Stimulated activated CD8-positive, alpha-beta memory T cell treated with anti-CD3 and anti-CD28 coated beads, Interleukin-15, amount 100 ng/mL, for 1 hour (primary cell): ENCODE measurements around the gene SCNN1B.
"Not testable (repeated sequence)": the region's sequence is repeated elsewhere in the genome, so short reads cannot be mapped to it uniquely, and the experiment has no call there.

Experiments
- DNase-seq: peaks from one replicate; pipeline ENCODE4 v3.0.0-alpha.2; 2020; ENCODE audit warnings: low read depth

The SCNN1B gene

DNA sequence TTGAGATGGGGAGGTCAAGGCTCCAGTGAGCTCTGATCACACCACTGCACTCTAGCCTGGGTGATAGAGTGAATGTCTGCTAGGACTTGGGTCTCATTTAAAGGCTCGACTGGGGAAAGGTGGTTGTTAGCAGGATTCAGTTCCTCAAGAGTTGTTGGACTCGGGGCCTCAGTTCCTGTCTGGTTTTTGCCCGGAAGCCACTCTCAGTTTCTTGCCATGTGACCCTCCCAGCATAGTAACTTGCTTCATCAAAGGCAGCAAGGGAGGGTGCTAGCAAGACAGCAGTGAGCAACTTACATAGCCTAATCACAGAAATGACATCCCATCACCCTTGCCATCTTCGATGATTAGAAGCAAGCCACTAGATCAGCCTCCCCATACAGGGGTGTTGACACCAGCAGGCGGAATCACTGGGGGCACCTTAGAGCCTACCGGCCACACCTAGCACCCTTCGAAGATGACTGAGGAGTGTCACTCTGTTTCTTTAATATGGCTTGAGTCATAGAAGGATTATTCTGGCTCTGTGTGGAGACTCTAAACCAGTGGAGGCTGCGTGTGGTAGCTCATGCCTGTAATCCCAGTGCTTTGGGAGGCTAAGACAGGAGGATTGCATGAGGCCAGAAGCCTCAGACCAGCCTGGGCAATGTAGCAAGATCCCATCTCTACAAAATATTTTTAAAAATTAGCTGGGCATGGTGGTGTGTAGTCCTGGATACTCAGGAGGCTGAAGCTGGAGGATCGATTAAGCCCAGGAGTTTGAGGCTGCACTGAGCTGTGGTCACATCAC lies 13.2 kb upstream of the SCNN1B start:
- DNase-seq = no peak

DNA sequence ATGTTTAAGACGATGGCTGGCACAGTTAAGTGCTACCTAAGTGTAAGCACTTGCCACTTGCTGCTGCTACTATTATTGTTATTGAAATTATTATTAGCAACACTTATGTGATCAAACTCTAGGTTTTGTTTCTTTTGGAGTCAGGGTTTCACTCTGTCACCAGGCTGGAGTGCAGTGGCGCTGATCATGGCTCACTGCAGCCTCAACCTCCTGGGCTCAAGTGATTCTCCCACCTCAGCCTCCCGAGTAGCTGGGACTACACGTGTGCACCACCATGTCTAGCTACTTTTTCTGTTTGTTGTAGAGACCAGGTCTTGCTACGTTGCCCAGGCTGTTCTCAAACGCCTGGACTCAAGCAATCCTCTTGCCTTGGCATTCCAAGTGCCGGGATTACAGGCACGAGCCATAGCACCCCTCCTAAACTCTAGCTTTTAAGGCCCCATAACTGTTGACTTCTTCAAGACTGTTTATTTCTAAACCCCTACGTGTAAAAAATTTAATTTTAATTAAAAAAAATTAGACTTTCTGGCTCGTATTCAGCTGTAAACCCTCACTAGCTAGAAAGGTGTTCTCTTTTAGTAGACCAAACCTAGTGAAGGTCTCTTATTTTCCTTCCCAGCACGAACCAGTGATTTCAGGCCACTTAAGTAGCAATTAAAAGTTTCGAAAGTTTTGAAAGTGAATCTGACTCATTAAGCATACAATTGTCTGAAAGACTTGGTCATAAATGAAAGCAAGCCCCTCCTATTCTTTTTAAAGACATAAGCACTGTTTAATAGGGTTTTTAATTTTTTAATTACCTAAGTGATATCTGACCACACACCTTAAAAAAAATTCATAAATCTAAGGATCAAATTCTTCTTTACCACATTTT lies 11.7 kb upstream of the SCNN1B start:
- no peak for DNase-seq

DNA sequence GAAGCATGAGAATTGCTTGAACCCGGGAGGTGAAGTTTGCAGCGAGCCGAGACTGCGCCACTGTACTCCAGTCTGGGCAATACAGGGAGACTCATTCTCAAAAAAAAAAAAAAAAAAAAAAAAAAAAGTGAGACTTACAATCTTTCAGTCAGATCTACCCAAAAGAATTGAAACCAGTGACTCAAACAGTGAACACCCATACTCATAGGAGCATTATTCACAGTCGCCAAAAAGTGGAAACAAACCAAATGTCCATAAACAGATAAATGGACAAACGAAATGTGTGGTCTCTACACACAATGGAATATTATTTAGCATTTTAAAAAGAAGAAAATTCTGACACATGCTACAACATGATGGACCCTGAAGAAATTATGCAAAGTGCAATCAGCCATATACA lies 9.1 kb upstream of the SCNN1B start:
- no peak for DNase-seq

DNA sequence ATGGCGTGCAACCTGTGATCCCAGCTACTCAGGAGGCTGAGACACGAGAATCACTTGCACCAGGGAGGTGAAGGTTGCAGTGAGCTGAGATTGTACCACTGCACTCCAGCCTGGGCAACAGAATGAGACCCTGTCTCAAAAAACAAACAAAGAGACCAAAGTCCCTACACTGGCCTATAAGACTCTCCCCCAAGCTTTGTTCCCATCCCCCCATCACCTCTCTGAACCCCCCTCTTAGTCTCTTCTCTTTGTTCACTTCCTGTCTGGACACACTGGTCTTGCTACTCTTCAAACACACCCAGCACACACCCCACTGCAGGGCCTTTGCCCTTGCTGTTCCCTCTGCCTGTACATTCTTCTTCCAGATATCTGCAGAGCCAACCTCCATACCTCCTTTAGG lies 7.8 kb upstream of the SCNN1B start:
- no peak for DNase-seq

DNA sequence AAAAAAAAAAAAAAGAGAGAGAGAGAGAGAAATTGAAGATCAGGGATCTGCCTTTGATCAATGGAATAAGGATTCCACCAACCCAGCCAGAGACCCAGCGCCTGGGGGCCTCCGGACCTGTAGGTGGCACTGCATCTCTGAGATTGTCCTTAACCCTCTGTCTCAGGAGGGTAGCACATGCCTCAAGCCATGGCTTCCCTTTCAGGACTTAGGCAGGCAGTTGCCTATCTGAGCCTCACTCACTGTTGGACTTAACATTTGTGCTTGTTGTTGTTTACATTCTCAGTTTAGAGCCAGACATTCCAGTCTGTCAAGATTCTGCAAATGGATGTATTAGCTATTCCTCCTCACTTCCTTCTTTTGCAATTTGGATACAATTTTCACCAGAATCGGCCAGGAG lies 5.1 kb upstream of the SCNN1B start:
- no peak for DNase-seq

DNA sequence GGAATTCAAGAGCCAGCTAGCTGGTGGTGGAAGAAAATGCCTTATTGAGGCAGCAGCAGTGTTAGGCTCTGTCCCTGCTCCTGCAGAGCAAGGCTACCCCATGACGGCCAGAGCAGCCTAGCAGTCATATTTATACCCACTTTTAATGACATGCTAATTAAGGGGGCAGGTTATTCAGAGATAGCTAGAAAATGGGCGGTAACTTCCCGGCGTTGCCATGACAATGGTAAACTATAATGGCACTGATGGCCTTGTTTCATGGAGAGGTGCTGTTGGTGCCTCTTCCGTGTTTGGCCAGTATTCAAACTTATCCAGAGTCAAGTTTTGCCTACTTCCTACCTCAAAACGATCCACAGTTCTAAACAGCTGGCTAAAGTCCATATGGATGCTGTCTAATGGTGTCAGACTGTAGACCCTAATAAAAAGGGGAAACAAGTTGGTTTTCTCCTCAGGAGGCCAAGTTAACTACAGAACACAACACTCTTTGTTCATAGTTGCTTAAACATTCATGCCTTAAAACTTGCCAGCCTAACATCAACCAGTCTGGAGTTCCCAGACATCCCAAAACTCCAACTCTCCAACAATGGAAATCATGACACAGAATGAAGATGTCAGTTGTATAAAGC lies 3.7 kb upstream of the SCNN1B start:
- no peak for DNase-seq

DNA sequence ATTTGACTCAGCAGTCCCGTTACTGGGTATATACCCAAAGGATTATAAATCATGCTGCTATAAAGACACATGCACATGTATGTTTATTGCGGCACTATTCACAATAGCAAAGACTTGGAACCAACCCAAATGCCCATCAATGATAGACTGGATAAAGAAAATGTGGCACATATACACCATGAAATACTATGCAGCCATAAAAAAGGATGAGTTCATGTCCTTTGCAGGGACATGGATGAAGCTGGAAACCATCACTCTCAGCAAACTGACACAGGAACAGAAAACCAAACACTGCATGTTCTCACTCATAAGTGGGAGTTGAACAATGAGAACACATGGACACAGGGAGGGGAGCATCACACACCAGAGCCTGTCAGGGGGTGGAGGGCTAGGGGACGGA lies 2.3 kb upstream of the SCNN1B start:
- DNase-seq = not testable (repeated sequence)

DNA sequence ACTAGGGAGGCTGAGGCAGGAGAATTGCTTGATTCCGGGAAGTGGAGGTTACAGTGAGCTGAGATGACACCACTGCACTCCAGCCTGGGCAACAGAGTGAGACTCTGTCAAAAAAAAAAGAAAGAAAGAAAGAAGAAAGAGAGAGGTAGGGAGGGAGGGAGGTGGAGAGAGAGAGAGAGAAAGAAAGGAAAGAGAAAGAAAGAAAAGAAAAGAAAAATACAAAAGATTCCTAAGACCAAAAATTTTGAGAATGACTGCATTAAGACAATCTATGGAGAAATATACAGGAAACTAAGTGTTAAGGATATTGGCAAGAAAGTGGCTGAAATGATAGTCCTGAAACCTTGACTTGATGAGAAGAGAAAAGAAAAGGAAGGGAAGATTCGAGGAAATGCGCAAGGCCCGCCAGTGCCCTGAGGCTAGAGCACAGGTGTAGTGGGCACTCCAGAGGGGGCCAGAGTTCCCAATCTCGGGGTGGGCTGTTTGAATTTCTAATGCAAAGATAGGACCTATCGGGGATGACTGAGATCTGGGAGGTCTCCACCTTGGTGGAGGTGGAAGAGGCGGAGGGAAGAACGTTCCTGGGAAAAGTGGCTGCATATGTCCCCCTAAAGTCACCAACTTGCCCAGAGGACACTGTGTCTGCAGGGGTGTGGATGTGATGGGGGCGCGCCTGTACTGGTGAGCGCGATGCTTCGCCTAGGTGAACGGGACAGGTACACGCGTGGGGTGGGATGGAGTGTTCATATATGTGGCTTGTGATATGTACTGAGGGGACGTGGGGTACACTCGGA lies 654 bp upstream of the SCNN1B start:
- no peak for DNase-seq

DNA sequence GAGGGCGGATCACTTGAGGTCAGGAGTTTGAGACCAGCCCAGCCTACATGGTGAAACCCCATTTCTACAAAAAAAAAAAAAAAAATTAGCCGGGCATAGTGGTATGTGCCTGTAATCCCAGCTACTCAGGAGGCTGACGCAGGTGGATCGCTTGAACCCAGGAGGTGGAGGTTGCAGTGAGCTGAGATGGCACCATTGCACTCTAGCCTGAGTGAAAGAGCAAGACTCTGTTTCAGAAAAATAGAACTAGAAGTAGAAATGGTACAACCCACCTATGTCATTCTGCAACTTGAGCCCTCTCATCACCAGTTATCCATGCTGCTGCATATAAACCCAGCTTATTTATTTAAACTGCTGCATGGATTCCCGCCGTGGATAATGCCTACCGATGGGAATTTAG lies 1.6 kb downstream of the SCNN1B start:
- DNase-seq = no peak

DNA sequence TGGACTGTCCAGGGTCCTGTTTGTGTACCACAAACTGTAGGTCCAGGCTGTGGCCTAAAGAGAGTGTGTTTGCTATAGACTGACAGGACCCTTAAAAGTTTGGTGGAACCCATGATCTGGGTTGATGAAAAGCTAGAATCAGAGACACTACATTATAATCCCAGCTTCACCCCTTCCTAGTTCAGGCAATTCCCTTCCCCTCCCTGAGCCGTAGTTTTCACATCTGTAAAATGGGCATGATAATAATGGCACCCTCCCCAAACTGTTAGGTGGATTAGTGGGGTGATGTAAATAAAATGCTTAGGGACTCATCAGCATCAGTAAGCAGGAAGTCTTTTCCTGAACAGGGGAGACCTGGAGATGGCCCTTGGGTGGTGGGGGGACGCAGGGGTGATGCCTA lies 2.5 kb downstream of the SCNN1B start:
- no peak for DNase-seq

DNA sequence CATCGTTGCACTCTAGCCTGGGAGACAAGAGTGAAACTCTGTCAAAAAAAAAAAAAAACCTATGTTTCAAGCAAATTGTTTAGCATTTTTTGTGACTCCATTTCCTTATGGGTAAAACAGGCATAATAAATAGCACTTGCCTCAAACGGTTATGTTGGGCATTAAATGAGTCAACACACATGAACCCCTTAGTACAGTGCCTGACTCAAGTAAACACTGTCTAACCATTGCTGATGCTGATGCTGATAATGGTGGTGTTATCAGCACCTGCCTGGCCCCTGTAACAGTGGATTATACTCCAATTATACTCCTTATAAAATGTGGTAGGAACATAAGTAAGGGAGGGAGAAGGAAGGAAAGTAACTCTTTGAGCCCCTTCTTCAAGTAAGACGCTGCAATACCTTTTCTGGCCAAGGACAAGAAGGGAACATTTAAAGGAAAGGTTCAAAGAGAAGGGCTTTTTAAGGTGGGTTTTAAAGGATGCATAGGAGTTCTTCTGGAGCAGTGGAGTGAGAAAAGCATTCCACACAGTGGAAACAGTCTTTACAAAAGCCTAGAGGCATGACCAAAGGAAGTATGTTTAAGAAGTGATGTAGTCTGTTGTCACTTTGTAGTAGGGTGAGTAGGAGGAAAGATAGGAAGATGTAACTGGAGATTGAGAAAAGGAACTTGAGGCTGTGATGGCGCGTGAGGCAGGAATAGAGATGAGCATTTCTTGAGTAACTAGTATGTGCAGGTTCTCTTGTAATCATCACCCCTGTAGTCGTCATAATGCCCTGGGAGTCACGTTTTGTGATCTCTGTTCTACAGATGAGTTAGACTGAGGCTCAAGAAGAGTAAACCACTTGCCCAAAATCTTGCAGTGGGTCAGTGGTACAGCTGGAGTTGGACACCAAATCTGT lies 4.3 kb downstream of the SCNN1B start:
- DNase-seq = no peak

DNA sequence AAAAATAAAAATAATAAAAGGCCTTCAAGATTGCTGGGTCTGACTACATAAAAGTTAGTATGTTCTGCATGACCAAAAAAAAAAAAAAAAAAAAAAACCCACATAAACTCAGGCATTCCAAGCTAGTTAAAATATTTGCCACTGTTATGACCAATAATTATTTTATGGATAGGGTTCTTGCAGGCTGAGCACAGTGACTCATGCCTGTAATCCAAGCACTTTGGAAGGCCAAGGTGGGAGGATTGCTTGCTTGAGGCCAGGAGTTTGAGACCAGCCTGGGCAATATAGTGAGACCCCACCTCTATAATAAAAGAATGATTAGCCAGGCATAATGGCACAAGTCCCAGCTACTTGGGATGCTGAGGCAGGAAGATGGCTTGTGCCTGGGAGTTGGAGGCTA lies 8.1 kb downstream of the SCNN1B start:
- no peak for DNase-seq

DNA sequence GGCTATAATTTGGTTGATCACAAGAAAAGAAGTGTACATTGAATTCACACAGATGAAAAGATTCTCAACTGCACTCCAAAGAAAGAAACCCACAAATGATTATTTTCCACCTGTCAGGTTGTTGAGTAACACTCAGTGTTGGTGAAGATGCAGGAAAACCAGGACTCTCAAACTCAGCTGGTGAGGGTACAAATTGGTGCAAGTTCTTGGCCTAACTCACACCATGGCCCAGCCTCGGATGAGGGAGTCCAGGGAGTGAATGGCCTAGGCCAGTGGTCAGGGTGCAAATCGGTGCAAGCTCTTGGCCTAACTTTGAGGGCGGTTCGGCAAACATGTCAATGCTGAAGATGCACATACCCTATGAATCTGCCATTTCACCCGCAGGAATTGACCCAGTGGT lies 8.6 kb downstream of the SCNN1B start:
- DNase-seq = no peak

DNA sequence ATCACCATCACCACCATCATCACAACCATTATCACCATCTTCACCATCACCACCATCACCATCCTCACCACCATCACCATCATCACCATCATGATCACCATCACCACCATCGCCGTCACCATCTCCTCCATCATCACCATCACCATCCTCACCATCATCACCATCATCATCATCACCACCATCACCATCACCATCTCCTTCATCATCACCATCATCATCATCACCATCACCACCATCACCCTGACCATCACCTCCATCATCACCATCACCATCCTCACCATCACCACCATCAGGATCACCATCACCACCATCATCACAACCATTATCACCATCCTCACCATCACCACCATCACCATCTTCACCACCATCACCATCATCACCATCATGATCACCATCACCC lies 14.1 kb downstream of the SCNN1B start:
- no peak for DNase-seq

DNA sequence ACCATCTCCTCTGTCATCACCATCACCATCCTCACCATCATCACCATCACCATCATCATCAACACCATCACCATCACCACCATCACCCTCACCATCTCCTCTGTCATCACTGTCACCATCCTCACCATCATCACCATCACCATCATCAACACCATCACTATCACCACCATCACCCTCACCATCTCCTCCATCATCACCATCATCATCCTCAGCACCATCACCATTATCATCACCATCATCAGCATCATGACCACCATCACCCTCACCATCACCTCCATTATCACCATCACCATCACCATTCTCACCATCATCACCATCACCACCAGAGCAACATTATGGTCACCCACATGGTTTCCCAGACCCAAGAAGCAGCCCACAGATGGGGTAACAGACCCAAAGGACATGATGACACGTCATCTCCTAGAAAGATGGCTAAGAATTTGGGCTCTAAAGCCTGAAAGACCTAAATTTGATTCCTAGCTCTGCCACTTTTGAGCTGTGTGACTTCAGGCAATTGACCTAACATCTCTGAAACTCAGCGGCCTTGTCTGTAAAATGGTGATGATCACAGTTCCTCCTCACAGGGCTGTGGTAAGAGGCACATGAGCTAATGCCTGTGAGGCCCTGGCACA lies 14.6 kb downstream of the SCNN1B start:
- no peak for DNase-seq

DNA sequence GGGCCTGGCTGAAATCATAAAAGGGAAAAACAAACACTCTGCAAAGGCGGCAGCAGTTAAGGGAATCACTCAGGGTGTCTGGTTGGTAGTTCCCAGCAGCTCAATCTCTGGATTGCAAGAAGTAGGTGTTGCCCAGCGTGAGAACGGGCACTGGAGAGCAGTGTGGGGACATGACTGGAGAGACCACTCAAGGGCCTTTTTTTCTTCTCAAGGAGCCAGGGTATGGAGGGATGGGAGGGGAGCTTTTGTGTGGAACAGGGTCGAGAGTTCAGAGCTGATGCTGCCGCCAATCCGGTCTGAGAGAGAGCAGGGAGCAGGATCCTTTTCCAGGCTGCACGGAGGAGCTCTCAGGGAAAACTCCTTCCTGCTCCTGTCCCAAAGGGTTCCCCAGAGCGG lies 15.2 kb downstream of the SCNN1B start:
- no peak for DNase-seq

DNA sequence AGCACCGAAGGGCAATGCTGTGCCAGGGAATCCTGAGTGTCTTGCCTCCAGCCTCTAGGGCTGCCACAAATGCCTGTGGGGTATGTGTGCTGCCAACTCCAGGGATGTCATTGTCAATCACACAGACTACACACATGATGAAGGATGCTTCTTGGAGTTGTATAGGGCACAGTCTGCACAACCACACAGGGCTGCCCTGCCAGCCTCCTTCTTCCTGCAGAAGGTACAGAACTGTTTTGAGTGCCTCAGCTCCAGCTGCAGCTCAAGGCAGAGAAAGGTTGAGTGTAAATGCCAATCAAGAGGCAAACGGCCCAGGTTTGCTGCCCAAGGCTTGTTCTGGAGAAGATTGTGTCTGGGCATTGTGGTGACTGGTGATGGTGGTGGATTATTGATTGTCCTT lies 15.6 kb downstream of the SCNN1B start:
- no peak for DNase-seq

DNA sequence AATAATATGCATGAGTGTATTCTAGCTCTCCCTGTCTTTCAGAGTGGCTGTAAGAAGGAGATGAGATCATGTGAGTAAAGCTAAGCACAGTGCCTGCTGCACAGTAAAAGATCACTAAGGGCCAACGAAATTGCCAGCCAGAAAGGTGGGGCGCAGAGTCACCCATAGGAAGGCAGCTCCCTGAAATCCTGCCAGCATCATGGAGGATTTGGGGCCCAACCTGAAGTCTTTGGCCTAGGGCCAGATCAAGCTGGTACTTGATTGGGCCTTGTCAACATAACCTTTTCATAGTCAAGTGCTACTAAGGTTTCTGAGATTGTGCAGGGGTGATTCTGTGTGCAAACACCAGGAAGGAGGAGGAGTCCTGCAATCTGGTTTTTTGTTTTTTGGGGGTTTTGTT lies 16.5 kb downstream of the SCNN1B start:
- DNase-seq = no peak

DNA sequence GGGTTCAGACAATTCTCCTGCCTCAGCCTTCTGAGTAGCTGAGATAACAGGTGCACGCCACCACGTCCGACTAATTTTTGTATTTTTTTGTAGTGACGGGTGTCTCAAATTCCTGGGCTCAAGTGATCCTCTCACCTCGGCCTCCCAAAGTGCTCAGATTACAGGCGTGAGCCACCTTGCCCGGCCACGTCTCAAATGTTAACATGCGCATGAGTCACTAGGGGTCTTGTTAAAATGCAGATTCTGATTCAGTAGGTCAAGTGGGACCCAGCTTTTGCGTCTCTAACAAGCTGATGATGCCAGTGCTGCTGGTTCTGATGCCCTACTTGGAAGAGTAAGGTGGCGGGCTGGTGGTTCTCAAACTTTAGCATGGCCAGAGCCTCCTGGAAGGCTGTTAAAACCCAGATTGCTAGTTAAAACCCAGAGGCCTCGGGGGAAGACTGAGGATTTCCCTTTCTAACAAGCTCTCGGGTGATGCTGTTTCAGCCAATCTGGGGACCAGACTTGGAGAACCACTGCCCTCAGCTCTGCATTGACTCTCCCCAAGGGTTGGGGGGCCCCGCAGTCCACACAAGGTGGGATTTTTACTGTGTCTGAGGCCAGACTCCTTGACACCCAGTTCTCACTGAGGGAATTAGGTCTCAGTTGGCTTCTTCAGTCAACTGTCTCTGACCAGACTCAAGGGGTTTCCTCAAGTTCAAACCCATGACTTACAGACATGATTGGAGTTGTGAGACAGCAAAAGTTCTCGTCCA lies 17.9 kb downstream of the SCNN1B start:
- DNase-seq = no peak

DNA sequence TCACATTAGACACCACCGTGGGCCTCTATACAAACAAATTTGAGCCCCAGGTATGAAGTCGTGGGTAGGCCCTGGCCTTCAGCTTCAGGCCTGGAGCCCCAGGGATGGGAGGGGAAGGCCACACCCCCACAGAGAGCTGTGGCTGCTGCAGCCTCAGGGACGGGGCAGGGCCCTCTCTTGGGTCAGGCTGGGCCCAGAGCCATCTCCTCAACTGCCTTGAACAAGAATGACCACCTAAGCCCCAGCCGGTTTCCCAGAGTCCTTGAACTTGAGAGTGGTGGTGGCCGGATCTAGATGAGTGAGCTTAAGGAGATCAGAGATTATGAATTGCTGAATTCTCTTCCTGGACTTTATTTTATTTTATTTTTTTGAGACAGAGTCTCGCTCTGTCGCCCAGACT lies 18.6 kb downstream of the SCNN1B start:
- DNase-seq = no peak
